ENCODE measurements around the gene DMRT3.

DNA sequence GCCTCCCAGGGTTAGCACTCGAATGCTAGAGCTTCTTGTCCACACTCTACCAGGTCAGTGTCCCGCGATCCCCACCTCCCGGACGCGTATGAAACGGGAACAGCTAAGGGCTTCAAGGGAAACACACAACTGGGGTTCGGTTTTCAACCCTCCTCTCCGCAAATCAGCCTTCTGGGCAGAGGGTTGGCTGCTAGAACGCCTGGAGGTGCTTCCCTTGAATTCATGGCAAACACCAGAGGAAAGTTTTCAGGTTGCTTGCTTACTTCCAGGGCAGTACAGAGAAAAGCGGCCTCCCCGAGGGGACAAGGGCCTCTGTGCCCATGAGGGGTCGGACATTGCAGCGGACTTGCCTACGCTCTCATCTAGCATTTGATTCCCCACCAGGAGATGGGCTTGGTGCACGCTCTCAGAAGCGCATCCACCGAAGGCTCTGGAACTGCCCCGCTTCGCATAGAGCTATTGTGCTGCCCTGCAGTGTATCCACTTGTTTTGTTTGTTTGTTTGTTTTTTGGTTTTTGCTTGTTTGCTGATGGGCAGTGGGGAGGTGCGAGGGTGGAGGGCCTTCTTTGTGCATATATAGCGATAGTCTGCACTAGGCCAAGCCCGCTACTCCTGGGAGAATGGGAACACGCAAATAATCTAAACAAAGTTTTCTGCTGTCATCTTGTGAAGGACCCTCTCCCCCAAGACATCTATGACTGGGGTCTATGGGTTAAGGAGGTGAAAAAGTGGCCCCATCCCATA is 1.3 kb upstream of the DMRT3 start:
- TF ChIP-seq, protein P1, sequence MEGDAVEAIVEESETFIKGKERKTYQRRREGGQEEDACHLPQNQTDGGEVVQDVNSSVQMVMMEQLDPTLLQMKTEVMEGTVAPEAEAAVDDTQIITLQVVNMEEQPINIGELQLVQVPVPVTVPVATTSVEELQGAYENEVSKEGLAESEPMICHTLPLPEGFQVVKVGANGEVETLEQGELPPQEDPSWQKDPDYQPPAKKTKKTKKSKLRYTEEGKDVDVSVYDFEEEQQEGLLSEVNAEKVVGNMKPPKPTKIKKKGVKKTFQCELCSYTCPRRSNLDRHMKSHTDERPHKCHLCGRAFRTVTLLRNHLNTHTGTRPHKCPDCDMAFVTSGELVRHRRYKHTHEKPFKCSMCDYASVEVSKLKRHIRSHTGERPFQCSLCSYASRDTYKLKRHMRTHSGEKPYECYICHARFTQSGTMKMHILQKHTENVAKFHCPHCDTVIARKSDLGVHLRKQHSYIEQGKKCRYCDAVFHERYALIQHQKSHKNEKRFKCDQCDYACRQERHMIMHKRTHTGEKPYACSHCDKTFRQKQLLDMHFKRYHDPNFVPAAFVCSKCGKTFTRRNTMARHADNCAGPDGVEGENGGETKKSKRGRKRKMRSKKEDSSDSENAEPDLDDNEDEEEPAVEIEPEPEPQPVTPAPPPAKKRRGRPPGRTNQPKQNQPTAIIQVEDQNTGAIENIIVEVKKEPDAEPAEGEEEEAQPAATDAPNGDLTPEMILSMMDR (IDR thresholded peaks at IDR 0.05) = no peak
- TF ChIP-seq POLR2A (IDR thresholded peaks at IDR 0.05) = no peak
